GM21529 (cell line): ENCODE data around the gene ADNP2.

ENCODE experiments used
- ATAC-seq: cut with Tn5 transposase; IDR thresholded peaks from one replicate; pipeline ENCODE4 v1.9.1; 2021; ENCODE audit not compliant: unreplicated experiment

ADNP2 gene

DNA sequence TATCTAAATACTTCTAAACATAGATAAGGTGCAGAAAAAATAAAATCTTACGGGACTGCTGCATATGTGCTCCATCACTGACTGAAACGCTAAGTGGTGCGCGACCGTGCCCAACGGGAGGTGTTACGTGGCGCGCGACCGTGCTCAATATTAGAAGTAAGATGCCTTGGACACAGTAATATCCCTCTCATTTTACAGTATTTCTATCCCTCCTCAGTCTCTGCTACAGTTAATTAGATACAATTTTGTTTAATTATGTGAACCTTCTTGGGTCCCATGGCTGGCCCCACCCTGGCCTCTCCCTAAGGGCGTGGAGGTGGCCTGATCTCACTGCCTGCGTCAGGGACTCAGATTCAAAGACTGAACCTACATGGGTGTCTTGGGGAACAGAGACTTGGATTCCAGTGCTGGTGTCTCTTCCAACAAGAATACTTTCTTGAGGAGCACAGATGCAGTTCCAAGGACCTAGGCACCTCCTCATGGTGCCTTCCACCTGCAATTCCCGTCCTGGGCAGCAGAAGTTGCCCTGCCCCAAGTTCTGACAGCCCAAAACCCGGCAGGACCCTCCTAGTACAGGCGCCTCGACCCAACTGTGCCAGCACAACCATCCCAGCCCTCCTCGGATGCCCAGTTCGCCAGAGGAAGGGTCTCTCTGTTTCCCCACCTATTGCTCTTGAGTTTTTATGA lies 79.0 kb downstream of the ADNP2 start:
- no peak for ATAC-seq

GRCh38 chr18:80188643-80189530 lies 79.8 kb downstream of the ADNP2 start:
- no peak for ATAC-seq

GRCh38 chr18:80189531-80189865 lies 80.4 kb downstream of the ADNP2 start:
- no peak for ATAC-seq
